ENCODE results near the gene DPY19L2. TPM values are rescaled to one million over a fixed set of nuclear protein-coding genes. Genes with fewer than 3 reads are reported as not detected.
"Not testable (repeated sequence)": the region's sequence is repeated elsewhere in the genome, so short reads cannot be mapped to it uniquely, and the experiment has no call there.

Gene DPY19L2
- total RNA-seq, 1 donor from 2014 or later, result 16.4 TPM

GRCh38 chr12:63706336-63706735, 38.0 kb upstream of the DPY19L2 start:
- H3K4me3 Mint-ChIP-seq (ENCODE audit: unreplicated experiment), result no peak overlapping the region
- no peaks in the 10 kb centered on the region for H3K36me3 Mint-ChIP-seq (ENCODE audit: low read depth, unreplicated experiment)
- H3K27ac Mint-ChIP-seq (ENCODE audit: unreplicated experiment), result no peak overlapping the region

GRCh38 chr12:63699678-63700382, 31.5 kb upstream of the DPY19L2 start:
- not testable (repeated sequence) for H3K36me3 Mint-ChIP-seq (ENCODE audit: low read depth, unreplicated experiment); H3K4me1 Mint-ChIP-seq (ENCODE audit: unreplicated experiment); DNase-seq (ENCODE audit: low spot score); H3K9me3 Mint-ChIP-seq (ENCODE audit: unreplicated experiment); H3K4me3 Mint-ChIP-seq (ENCODE audit: unreplicated experiment); H3K27me3 Mint-ChIP-seq (ENCODE audit: unreplicated experiment); H3K27ac Mint-ChIP-seq (ENCODE audit: unreplicated experiment)

More at GRCh38 chr12:63706336-63706735, 38.0 kb upstream of the DPY19L2 start:
- H3K27me3 Mint-ChIP-seq (ENCODE audit: unreplicated experiment), result no peaks in the 10 kb centered on the region
- no peak for TF ChIP-seq CTCF (IDR thresholded peaks at IDR 0.05; ENCODE audit: unreplicated experiment)
- no peaks in the 10 kb centered on the region for H3K9me3 Mint-ChIP-seq (ENCODE audit: unreplicated experiment)
- no peaks in the 10 kb centered on the region for H3K4me1 Mint-ChIP-seq (ENCODE audit: unreplicated experiment)
- DNase-seq (ENCODE audit: low spot score), result no peak

- H3K36me3 Mint-ChIP-seq (ENCODE audit: low read depth, unreplicated experiment), result not testable (repeated sequence)
Measured at GRCh38 chr12:63699011-63699410, 30.7 kb upstream of the DPY19L2 start.

GRCh38 chr12:63690837-63691236, 22.5 kb upstream of the DPY19L2 start:
- H3K27ac Mint-ChIP-seq (ENCODE audit: unreplicated experiment); H3K4me1 Mint-ChIP-seq (ENCODE audit: unreplicated experiment); H3K9me3 Mint-ChIP-seq (ENCODE audit: unreplicated experiment); DNase-seq (ENCODE audit: low spot score); H3K36me3 Mint-ChIP-seq (ENCODE audit: low read depth, unreplicated experiment); H3K4me3 Mint-ChIP-seq (ENCODE audit: unreplicated experiment); H3K27me3 Mint-ChIP-seq (ENCODE audit: unreplicated experiment): not testable (repeated sequence)

More at GRCh38 chr12:63699011-63699410, 30.7 kb upstream of the DPY19L2 start:
- H3K27me3 Mint-ChIP-seq (ENCODE audit: unreplicated experiment); DNase-seq (ENCODE audit: low spot score); H3K4me3 Mint-ChIP-seq (ENCODE audit: unreplicated experiment); H3K27ac Mint-ChIP-seq (ENCODE audit: unreplicated experiment); H3K4me1 Mint-ChIP-seq (ENCODE audit: unreplicated experiment); H3K9me3 Mint-ChIP-seq (ENCODE audit: unreplicated experiment): not testable (repeated sequence)

- not testable (repeated sequence) for DNase-seq (ENCODE audit: low spot score); H3K4me3 Mint-ChIP-seq (ENCODE audit: unreplicated experiment); H3K9me3 Mint-ChIP-seq (ENCODE audit: unreplicated experiment); H3K36me3 Mint-ChIP-seq (ENCODE audit: low read depth, unreplicated experiment); H3K4me1 Mint-ChIP-seq (ENCODE audit: unreplicated experiment); H3K27me3 Mint-ChIP-seq (ENCODE audit: unreplicated experiment); H3K27ac Mint-ChIP-seq (ENCODE audit: unreplicated experiment)
Measured at GRCh38 chr12:63689141-63689540, 20.8 kb upstream of the DPY19L2 start.

- H3K36me3 Mint-ChIP-seq (ENCODE audit: low read depth, unreplicated experiment); H3K27me3 Mint-ChIP-seq (ENCODE audit: unreplicated experiment); H3K9me3 Mint-ChIP-seq (ENCODE audit: unreplicated experiment); H3K27ac Mint-ChIP-seq (ENCODE audit: unreplicated experiment); H3K4me1 Mint-ChIP-seq (ENCODE audit: unreplicated experiment); DNase-seq (ENCODE audit: low spot score); H3K4me3 Mint-ChIP-seq (ENCODE audit: unreplicated experiment): not testable (repeated sequence)
Measured at GRCh38 chr12:63686623-63687022, 18.3 kb upstream of the DPY19L2 start.

GRCh38 chr12:63685789-63686188, 17.5 kb upstream of the DPY19L2 start:
- not testable (repeated sequence) for H3K27ac Mint-ChIP-seq (ENCODE audit: unreplicated experiment); H3K9me3 Mint-ChIP-seq (ENCODE audit: unreplicated experiment); H3K36me3 Mint-ChIP-seq (ENCODE audit: low read depth, unreplicated experiment); H3K4me1 Mint-ChIP-seq (ENCODE audit: unreplicated experiment); H3K27me3 Mint-ChIP-seq (ENCODE audit: unreplicated experiment); H3K4me3 Mint-ChIP-seq (ENCODE audit: unreplicated experiment); DNase-seq (ENCODE audit: low spot score)

GRCh38 chr12:63682617-63683016, 14.3 kb upstream of the DPY19L2 start:
- H3K4me3 Mint-ChIP-seq (ENCODE audit: unreplicated experiment), result not testable (repeated sequence)

GRCh38 chr12:63680758-63681157, 12.5 kb upstream of the DPY19L2 start:
- not testable (repeated sequence) for H3K9me3 Mint-ChIP-seq (ENCODE audit: unreplicated experiment); H3K27ac Mint-ChIP-seq (ENCODE audit: unreplicated experiment); DNase-seq (ENCODE audit: low spot score); H3K27me3 Mint-ChIP-seq (ENCODE audit: unreplicated experiment); H3K4me1 Mint-ChIP-seq (ENCODE audit: unreplicated experiment); H3K36me3 Mint-ChIP-seq (ENCODE audit: low read depth, unreplicated experiment); H3K4me3 Mint-ChIP-seq (ENCODE audit: unreplicated experiment)

More at GRCh38 chr12:63682617-63683016, 14.3 kb upstream of the DPY19L2 start:
- H3K36me3 Mint-ChIP-seq (ENCODE audit: low read depth, unreplicated experiment); DNase-seq (ENCODE audit: low spot score); H3K27ac Mint-ChIP-seq (ENCODE audit: unreplicated experiment); H3K27me3 Mint-ChIP-seq (ENCODE audit: unreplicated experiment); H3K4me1 Mint-ChIP-seq (ENCODE audit: unreplicated experiment); H3K9me3 Mint-ChIP-seq (ENCODE audit: unreplicated experiment): not testable (repeated sequence)
